Measurements from ENCODE around the gene FLII. TPM values are rescaled to one million over a fixed set of nuclear protein-coding genes. Genes with fewer than 3 reads are reported as not detected.
A peak's percentile ranks its signal among the peaks of the same experiment; 100 is the strongest.

The FLII gene
- total RNA-seq, 2 experiments from 2014 or later, result 276 to 281 TPM

DNA sequence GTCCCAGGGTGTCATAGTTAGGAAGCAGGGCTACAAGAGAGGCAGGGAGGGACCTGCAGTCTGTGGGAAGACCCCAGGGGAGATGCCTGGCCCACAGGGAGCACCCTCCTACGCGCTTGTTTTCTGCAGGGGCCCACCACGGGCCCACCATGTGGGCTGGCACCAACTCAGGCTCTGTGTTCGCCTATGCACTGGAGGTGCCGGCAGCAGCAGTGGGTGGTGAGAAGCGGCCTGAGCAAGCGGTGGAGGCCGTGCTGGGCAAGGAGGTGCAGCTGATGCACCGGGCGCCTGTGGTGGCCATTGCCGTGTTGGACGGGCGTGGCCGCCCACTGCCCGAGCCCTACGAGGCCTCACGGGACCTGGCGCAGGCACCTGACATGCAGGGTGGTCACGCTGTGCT lies 18.1 kb downstream of the FLII start:
- Mint-ChIP-seq H3K9me3 (no peaks in the 10 kb centered on the region), H3K27me3 (no peaks in the 10 kb centered on the region), H3K4me3 (no peak overlapping the region), H3K36me3 (ENCODE audit: low read depth) (peaks cover 6% of the 10 kb centered on the region), H3K27ac (no peak overlapping the region), H3K4me1 (ENCODE audit: low read depth) (peaks cover 9% of the 10 kb centered on the region)
- TF ChIP-seq CTCF (IDR thresholded peaks at IDR 0.05), result no peak
- intact Hi-C loops (cut with micrococcal nuclease), result no loop called here
- no peak for ATAC-seq
- CTCF ChIA-PET, result interaction anchor here (1.1 to 1.5 kb wide), 2 partner anchors 8 to 16 kb away, joined by 3 read pairs; no protein-coding TSS in a partner anchor
- POLR2A ChIA-PET, result interaction anchor here (0.8 to 1.2 kb wide), 2 partner anchors 10 to 22 kb away, joined by 3 read pairs; no protein-coding TSS in a partner anchor
- no peak for DNase-seq

DNA sequence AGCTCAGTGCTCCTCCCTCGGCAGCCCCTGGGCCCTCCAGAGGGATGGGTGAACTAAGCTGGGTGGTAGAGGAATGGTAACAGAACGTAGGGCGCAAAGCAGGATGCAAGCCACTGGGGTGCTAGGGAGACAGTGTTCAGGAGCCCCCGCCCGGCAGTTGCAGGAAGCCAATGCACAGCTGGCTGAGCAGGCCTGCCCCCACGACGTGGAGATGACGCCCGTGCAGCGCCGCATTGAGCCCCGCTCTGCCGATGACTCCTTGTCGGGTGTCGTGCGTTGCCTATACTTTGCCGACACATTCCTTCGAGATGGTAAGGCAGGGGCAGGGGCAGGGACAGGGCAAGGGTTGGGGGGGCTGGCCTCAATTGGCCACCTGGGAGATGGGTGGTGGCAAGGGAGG lies 20.2 kb downstream of the FLII start:
- ChIA-PET CTCF (interaction anchor here (1.5 kb wide), 1 partner anchor 168 kb away, joined by 3 read pairs; no protein-coding TSS in a partner anchor), POLR2A (interaction anchor here (1.7 kb wide), 1 partner anchor 12 kb away, joined by 4 read pairs; no protein-coding TSS in a partner anchor)
- H3K27me3 Mint-ChIP-seq, result no peaks in the 10 kb centered on the region
- H3K27ac Mint-ChIP-seq, result no peak overlapping the region
- no peak overlapping the region for H3K4me3 Mint-ChIP-seq
- peaks cover 2% of the 10 kb centered on the region for H3K36me3 Mint-ChIP-seq (ENCODE audit: low read depth)
- ATAC-seq (no peak), DNase-seq (no peak)
- H3K9me3 Mint-ChIP-seq, result no peaks in the 10 kb centered on the region
- intact Hi-C loops (cut with micrococcal nuclease), result no loop called here
- no peak for TF ChIP-seq CTCF (IDR thresholded peaks at IDR 0.05)
- peaks cover 12% of the 10 kb centered on the region for H3K4me1 Mint-ChIP-seq (ENCODE audit: low read depth)

GRCh38 chr17:18237461-18237860 lies 21.1 kb downstream of the FLII start:
- CTCF ChIA-PET, result interaction anchor here (1.5 kb wide), 1 partner anchor 167 kb away, joined by 3 read pairs; no protein-coding TSS in a partner anchor
- DNase-seq, result no peak
- no peak for ATAC-seq
- Mint-ChIP-seq H3K4me1 (ENCODE audit: low read depth) (peaks cover 12% of the 10 kb centered on the region), H3K4me3 (no peak overlapping the region), H3K27me3 (no peaks in the 10 kb centered on the region), H3K27ac (no peak overlapping the region), H3K36me3 (ENCODE audit: low read depth) (no peaks in the 10 kb centered on the region), H3K9me3 (no peaks in the 10 kb centered on the region)
- no peak for TF ChIP-seq CTCF (IDR thresholded peaks at IDR 0.05)
- intact Hi-C loops (cut with micrococcal nuclease), result no loop called here
- POLR2A ChIA-PET, result interaction anchor here (1.7 kb wide), 1 partner anchor 11 kb away, joined by 4 read pairs; no protein-coding TSS in a partner anchor

DNA sequence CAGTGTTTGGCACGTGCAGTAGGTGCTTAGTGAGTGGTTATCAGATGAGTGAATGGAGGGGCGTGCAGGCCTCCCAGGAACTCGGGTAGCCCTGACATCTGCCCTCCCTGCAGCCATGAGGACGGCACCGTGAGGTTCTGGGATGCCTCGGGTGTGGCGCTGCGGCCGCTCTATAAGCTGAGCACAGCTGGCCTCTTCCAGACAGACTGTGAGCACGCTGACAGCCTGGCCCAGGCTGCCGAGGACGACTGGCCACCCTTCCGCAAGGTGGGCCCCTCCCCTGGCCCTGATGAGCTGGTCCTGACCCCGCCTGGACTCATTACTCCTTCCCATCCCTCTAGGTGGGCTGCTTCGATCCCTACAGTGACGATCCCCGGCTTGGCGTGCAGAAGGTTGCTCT lies 22.0 kb downstream of the FLII start:
- ATAC-seq (no peak), DNase-seq (no peak)
- ChIA-PET POLR2A (no interaction called here), CTCF (no interaction called here)
- no peak overlapping the region for H3K27ac Mint-ChIP-seq
- peaks cover 12% of the 10 kb centered on the region for H3K4me1 Mint-ChIP-seq (ENCODE audit: low read depth)
- no peaks in the 10 kb centered on the region for H3K27me3 Mint-ChIP-seq
- intact Hi-C loops (cut with micrococcal nuclease), result no loop called here
- no peaks in the 10 kb centered on the region for H3K9me3 Mint-ChIP-seq
- no peaks in the 10 kb centered on the region for H3K36me3 Mint-ChIP-seq (ENCODE audit: low read depth)
- TF ChIP-seq CTCF (IDR thresholded peaks at IDR 0.05), result no peak
- H3K4me3 Mint-ChIP-seq, result no peak overlapping the region

DNA sequence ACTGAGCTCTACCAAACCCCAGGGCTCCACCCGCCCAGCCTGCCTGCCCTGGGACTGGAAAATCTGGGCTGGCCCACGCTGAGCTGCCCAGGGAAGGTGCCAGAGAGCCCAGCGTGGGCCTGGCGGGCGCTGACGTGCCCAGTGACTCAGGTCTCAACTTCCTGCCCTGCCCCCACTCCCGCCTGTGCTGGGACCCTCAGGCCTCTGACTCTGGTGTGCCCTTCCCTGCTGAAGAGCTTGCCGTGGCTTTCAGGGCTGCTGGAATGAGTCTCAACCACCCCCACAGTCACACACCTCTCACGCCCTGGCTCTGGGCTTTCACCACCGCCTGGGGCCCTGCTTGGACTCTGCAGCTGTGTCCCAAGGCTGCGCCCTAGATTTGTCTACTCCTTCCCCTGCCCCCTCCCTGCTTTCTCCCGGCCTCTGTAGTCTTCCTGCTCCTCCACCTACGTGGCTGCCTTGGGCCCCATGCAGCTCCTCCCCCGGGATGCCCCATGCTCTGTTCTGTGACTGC lies 22.7 kb downstream of the FLII start:
- no peaks in the 10 kb centered on the region for H3K27me3 Mint-ChIP-seq
- no peak for TF ChIP-seq CTCF (IDR thresholded peaks at IDR 0.05)
- peak; percentile 76 for DNase-seq
- ATAC-seq, result peak; percentile 87
- intact Hi-C loops (cut with micrococcal nuclease), result no loop called here
- H3K4me3 Mint-ChIP-seq, result peak overlapping the region; percentile 12
- H3K4me1 Mint-ChIP-seq (ENCODE audit: low read depth), result peaks cover 12% of the 10 kb centered on the region
- CTCF ChIA-PET, result interaction anchor here (1.0 kb wide), 1 partner anchor 18 kb away, joined by 3 read pairs; no protein-coding TSS in a partner anchor
- no peaks in the 10 kb centered on the region for H3K9me3 Mint-ChIP-seq
- H3K27ac Mint-ChIP-seq, result peak overlapping the region; percentile 80
- H3K36me3 Mint-ChIP-seq (ENCODE audit: low read depth), result no peaks in the 10 kb centered on the region
- POLR2A ChIA-PET, result no interaction called here

Data from activated CD8-positive, alpha-beta T cell treated with anti-CD3 and anti-CD28 coated beads for 36 hours (primary cell).